Thymus (tissue), 11 donors: ENCODE measurements around the gene TSNAXIP1. TPM values are rescaled to one million over a fixed set of nuclear protein-coding genes. Genes with fewer than 3 reads are reported as not detected.
"Not testable (repeated sequence)": the region's sequence is repeated elsewhere in the genome, so short reads cannot be mapped to it uniquely, and the experiment has no call there.

Source experiments
- DNase-seq, 9 donors: peaks; one replicate each; pipeline ENCODE4 v3.0.0-alpha.2; 2013; ENCODE audit warnings: low spot score in 9 of 9, low read depth in 6 of 9, missing footprints in 1 of 9
- H3K27ac ChIP-seq, 2 donors: one replicate each; pipeline ENCODE4 v1.5.1; 2013; ENCODE audit warnings: control low read depth in 1 of 2, low read depth in 1 of 2, low read length in 1 of 2, mild to moderate bottlenecking in 1 of 2, moderate library complexity in 1 of 2
- H3K27me3 ChIP-seq, 2 donors: one replicate each; pipeline ENCODE4 v1.5.1; 2013; ENCODE audit warnings: low read length in 1 of 2; ENCODE audit not compliant: control insufficient read depth in 2 of 2, insufficient read depth in 1 of 2
- H3K36me3 ChIP-seq, 2 donors: one replicate each; pipeline ENCODE4 v1.5.1; 2013; ENCODE audit warnings: low read length in 1 of 2, mild to moderate bottlenecking in 1 of 2, moderate library complexity in 1 of 2; ENCODE audit not compliant: control insufficient read depth in 2 of 2, insufficient read depth in 2 of 2
- H3K4me1 ChIP-seq, 2 donors: one replicate each; pipeline ENCODE4 v1.5.1; 2013; ENCODE audit warnings: low read length in 2 of 2; ENCODE audit not compliant: control insufficient read depth in 2 of 2, insufficient read depth in 2 of 2
- H3K4me3 ChIP-seq, 2 donors: one replicate each; pipeline ENCODE4 v1.5.1; 2013; ENCODE audit warnings: low read length in 2 of 2, control low read depth in 1 of 2, mild to moderate bottlenecking in 1 of 2
- H3K9me3 ChIP-seq, 2 donors: one replicate each; pipeline ENCODE4 v1.5.1; 2013; ENCODE audit warnings: low read length in 1 of 2, mild to moderate bottlenecking in 1 of 2; ENCODE audit not compliant: control insufficient read depth in 2 of 2, insufficient read depth in 1 of 2
- WGBS: extraction: QIAGEN DNeasy Blood & Tissue Kit; methylation state at CpG from one replicate; pipeline ENCODE4 v1.1.7; 2013; 5-methylcytosine and 5-hydroxymethylcytosine counted together
- polyA plus RNA-seq: library from polyadenylated mRNA; stranded (reverse); fragments of 200-250 nt; gene quantifications from one replicate; pipeline ENCODE4 v1.2.3, GENCODE V29; 2013
- total RNA-seq: library from RNA; stranded (reverse); fragments of 120-200 nt; gene quantifications from one replicate; pipeline ENCODE4 v1.2.4, GENCODE V29; 2013
- donor health status: healthy.

The TSNAXIP1 gene
- total and polyA plus RNA-seq, 2 donors, result 0.76 to 2.0 TPM

GRCh38 chr16:67858500-67858899 lies 51.8 kb downstream of the TSNAXIP1 start:
- Histone ChIP-seq H3K36me3 (peaks cover 15 to 19% of the 10 kb centered on the region in 2 donors), H3K4me3 (no peak overlapping the region), H3K4me1 (peaks cover 0 to 2% of the 10 kb centered on the region in 2 donors), H3K27me3 (no peaks in the 10 kb centered on the region), H3K9me3 (no peaks in the 10 kb centered on the region), H3K27ac (no peak overlapping the region)
- 90% methylated on average over 4 of the region's 4 CpGs for WGBS
- DNase-seq, result no peak

DNA sequence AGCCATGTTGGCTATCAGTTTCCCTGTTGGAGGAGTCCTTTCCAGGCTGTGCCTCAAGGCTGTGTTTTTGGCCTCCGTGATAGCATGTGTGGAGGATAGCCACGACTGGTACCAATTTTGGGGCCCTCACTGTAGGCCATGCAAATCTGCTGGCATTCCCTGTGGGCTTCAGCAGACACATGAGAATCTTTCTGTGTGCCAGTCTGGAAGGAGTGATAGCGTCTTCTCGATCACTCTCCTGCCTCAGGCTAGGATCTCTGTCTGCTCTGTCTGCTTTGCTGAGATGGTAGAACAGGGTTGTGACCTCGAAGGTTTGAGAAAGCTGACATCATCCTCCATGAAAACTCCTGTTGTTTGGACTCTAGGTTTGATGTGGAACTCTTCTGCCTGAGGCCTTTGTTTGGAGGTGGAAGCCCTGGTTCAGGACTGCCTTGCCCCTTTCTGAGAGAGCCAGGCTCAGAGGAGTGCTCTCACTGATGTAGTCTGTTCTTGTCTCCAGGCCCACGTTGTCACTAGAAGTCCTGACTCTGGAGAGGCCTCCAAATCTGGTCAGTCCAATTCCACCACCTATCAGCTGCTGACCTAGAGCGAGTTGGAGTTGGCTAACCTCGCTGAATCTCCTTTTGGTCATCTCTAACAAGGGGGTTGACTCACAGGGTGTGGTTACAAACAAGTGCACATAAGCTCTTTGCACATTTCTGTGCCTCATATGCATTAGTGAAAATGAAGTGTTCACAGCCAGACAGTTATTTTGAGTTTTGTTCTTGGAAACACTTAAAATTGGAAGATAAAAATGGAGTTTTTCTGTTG lies 54.1 kb downstream of the TSNAXIP1 start:
- peaks cover 0 to 5% of the 10 kb centered on the region in 2 donors for H3K4me1 ChIP-seq
- H3K27ac ChIP-seq, result no peak overlapping the region
- WGBS, result 96% methylated on average over 8 of the region's 8 CpGs
- DNase-seq, result no peak
- H3K36me3 ChIP-seq, result peaks cover 20 to 26% of the 10 kb centered on the region in 2 donors
- H3K4me3 ChIP-seq, result no peak overlapping the region
- H3K27me3 ChIP-seq, result no peaks in the 10 kb centered on the region
- H3K9me3 ChIP-seq, result no peaks in the 10 kb centered on the region

DNA sequence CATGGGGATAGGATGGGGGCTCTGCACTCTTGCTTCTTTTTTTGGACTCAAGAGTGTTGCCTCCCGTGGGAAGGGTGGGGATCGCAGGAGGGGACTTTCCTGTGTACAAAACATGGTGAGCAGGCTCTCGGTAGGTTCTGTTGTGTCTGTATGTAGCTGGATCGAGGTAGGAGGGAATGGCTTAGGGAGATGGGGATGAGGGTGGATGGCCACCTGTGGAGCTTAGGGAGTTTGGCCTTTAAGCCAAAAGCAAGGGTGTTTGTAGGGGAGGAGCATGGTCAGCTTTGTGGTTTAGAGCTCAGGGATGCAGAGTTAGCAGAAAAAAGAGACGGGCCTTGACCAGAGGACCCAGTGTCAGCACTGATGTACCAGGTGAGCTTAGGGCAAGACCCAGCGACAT lies 55.2 kb downstream of the TSNAXIP1 start:
- Histone ChIP-seq H3K27ac (no peak overlapping the region), H3K36me3 (peaks cover 20 to 36% of the 10 kb centered on the region in 2 donors), H3K4me3 (no peak overlapping the region), H3K9me3 (no peaks in the 10 kb centered on the region), H3K27me3 (no peaks in the 10 kb centered on the region), H3K4me1 (peaks cover 0 to 4% of the 10 kb centered on the region in 2 donors)
- no peak for DNase-seq
- WGBS, result 97% methylated on average over 6 of the region's 6 CpGs

GRCh38 chr16:67862623-67863583 lies 56.2 kb downstream of the TSNAXIP1 start:
- no peak overlapping the region for H3K27ac ChIP-seq
- no peak for DNase-seq

GRCh38 chr16:67864044-67864443 lies 57.4 kb downstream of the TSNAXIP1 start:
- H3K4me3 ChIP-seq, DNase-seq, H3K27ac ChIP-seq, H3K4me1 ChIP-seq, H3K27me3 ChIP-seq, H3K9me3 ChIP-seq: not testable (repeated sequence)
- 95% methylated on average over 6 of the region's 6 CpGs for WGBS
- H3K36me3 ChIP-seq, result peaks cover 35 to 56% of the 10 kb centered on the region in 2 donors

More at GRCh38 chr16:67862623-67863583, 56.2 kb downstream of the TSNAXIP1 start:
- no peaks in the 10 kb centered on the region for H3K27me3 ChIP-seq
- WGBS, result 96% methylated on average over 11 of the region's 11 CpGs
- H3K4me1 ChIP-seq, result peaks cover 0 to 2% of the 10 kb centered on the region in 2 donors
- no peak overlapping the region for H3K4me3 ChIP-seq
- no peaks in the 10 kb centered on the region for H3K9me3 ChIP-seq
- H3K36me3 ChIP-seq, result peaks cover 24 to 45% of the 10 kb centered on the region in 2 donors

DNA sequence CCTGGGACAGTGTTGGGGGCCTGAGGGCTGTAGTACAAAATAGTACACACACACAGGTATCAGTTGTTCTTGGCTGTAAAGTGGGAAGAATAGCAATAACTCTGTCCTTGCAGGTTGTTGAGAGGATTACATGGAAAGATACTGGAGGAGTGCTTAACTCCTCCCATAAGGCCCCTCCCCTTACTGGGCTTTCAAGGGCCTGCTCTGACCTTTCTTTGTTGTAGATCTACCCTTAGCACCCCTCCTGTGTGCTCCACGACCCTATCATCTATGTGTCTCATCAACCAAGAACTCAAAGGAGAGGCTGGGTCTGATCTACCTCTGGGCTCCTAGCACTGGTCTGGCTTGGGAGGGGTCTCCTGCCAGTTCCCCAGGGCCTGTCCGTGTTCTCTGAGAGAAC lies 57.9 kb downstream of the TSNAXIP1 start:
- Histone ChIP-seq H3K27me3 (no peaks in the 10 kb centered on the region), H3K4me1 (peaks cover 0 to 2% of the 10 kb centered on the region in 2 donors), H3K4me3 (no peak overlapping the region), H3K27ac (no peak overlapping the region), H3K36me3 (peaks cover 37 to 59% of the 10 kb centered on the region in 2 donors), H3K9me3 (no peaks in the 10 kb centered on the region)
- DNase-seq, result no peak
- WGBS, result 98% methylated on average over 2 of the region's 2 CpGs

DNA sequence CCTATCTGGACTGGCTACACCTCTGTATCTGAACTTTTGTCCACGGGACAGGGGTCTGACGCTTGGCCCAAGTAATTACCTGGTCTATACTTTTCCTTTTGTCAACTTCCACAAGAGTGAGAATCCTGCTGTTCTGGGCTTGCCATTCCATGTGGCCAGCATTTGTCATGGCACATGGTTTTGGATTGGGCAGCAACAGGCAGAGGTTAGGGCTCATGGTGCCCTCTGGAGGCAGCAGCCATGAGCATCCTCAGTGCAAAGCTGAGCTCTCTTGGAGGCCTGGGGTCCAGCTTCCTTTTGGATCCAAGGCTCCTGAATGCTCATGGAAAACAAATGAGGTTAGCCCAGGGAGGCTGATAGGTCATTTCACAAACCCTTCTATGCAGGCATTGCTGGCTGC lies 58.6 kb downstream of the TSNAXIP1 start:
- no peak overlapping the region for H3K27ac ChIP-seq
- DNase-seq, result peak in 2 of 9 donors; percentile 30 to 37
- peaks cover 43 to 64% of the 10 kb centered on the region in 2 donors for H3K36me3 ChIP-seq
- H3K4me3 ChIP-seq, result no peak overlapping the region
- peaks cover 0 to 2% of the 10 kb centered on the region in 2 donors for H3K4me1 ChIP-seq
- no peaks in the 10 kb centered on the region for H3K9me3 ChIP-seq
- no peaks in the 10 kb centered on the region for H3K27me3 ChIP-seq
- WGBS, result 96% methylated on average over 2 of the region's 2 CpGs

DNA sequence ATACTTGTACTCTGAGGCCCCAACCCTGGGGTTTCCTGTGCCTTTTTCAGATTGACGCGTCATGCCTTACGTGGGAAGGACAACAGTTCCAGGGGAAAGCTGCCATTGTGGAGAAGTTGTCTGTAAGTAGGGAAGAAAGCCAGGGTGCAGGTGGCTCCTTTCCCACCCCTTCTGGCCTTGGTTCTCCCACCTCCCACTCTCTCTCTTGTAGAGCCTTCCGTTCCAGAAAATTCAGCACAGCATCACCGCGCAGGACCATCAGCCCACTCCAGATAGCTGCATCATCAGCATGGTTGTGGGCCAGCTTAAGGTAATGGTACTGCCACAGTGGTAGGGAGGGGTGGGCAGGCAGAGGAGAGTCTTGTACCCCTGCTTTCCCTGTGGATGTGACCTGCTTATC lies 61.6 kb downstream of the TSNAXIP1 start:
- H3K27ac ChIP-seq, result no peak overlapping the region
- H3K4me3 ChIP-seq, result no peak overlapping the region
- H3K27me3 ChIP-seq, result no peaks in the 10 kb centered on the region
- peaks cover 4 to 10% of the 10 kb centered on the region in 2 donors for H3K4me1 ChIP-seq
- H3K36me3 ChIP-seq, result peaks cover 38 to 66% of the 10 kb centered on the region in 2 donors
- WGBS, result 98% methylated on average over 6 of the region's 6 CpGs
- no peaks in the 10 kb centered on the region for H3K9me3 ChIP-seq
- DNase-seq, result no peak

DNA sequence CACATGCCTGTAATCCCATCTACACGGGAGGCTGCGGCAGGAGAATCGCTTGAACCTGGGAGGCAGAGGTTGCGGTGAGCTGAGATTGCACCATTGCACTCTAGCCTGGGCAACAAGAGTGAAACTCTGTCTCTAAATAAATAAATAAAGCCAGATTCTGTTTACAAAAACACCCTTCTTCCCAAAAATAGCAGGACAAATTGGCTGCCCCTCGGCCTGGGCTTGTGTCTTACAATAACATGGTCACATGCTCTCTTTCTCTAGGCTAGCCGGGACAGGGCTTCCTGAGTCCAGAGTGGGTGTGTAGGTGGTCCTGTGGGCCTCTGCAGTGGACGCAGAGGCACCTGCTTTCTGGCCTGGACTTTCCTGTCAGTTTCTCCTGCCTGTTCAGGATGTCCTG lies 63.0 kb downstream of the TSNAXIP1 start:
- Histone ChIP-seq H3K36me3 (peaks cover 36 to 64% of the 10 kb centered on the region in 2 donors), H3K9me3 (no peaks in the 10 kb centered on the region), H3K27ac (no peak overlapping the region), H3K4me1 (peaks cover 12 to 21% of the 10 kb centered on the region in 2 donors), H3K4me3 (no peak overlapping the region), H3K27me3 (no peaks in the 10 kb centered on the region)
- 97% methylated on average over 7 of the region's 7 CpGs for WGBS
- no peak for DNase-seq
